Measurements from ENCODE around the gene AJM1. TPM values are rescaled to one million over a fixed set of nuclear protein-coding genes. Genes with fewer than 3 reads are reported as not detected.
A peak's percentile ranks its signal among the peaks of the same experiment; 100 is the strongest.

The AJM1 gene
- total and polyA plus RNA-seq, 2 experiments from 2014 or later = 2.0 to 7.7 TPM

- no peaks in the 10 kb centered on the region for H3K36me3 ChIP-seq (replicated peaks; ENCODE audit: insufficient read depth, low read depth)
- WGBS (ENCODE audit: low lambda C conversion rate, missing lambda C conversion rate) = 0% methylated on average over 1 of the region's 1 CpG
Measured at GRCh38 chr9:136815422-136815782, 26.9 kb upstream of the AJM1 start.

GRCh38 chr9:136820971-136821825, 21.1 kb upstream of the AJM1 start:
- no peak for TF ChIP-seq CTCF (IDR thresholded peaks at IDR 0.05; ENCODE audit: poor library complexity)
- WGBS (ENCODE audit: low lambda C conversion rate, missing lambda C conversion rate) = 40% methylated on average over 61 of the region's 83 CpGs
- H3K4me3 ChIP-seq = no peak overlapping the region
- no peaks in the 10 kb centered on the region for H3K9me3 ChIP-seq (ENCODE audit: low read depth)
- DNase-seq (ENCODE audit: low spot score) = no peak
- H3K27me3 ChIP-seq = no peaks in the 10 kb centered on the region
- peaks cover 64% of the 10 kb centered on the region for H3K79me2 ChIP-seq
- H3K4me1 ChIP-seq (ENCODE audit: insufficient read depth) = peaks cover 9% of the 10 kb centered on the region
- no peaks in the 10 kb centered on the region for H3K9me2 ChIP-seq (replicated peaks; ENCODE audit: insufficient read depth)
- peaks cover 22% of the 10 kb centered on the region for H4K20me1 ChIP-seq (ENCODE audit: insufficient read depth, poor library complexity, severe bottlenecking)
- peak overlapping the region; percentile 45 for H3K27ac ChIP-seq
- peak overlapping the region; percentile 70 for H3K4me2 ChIP-seq
- no peaks in the 10 kb centered on the region for H3K36me3 ChIP-seq (replicated peaks; ENCODE audit: insufficient read depth, low read depth)
- no peak overlapping the region for H2AFZ ChIP-seq

More at GRCh38 chr9:136815422-136815782, 26.9 kb upstream of the AJM1 start:
- no peak overlapping the region for H3K4me3 ChIP-seq
- DNase-seq (ENCODE audit: low spot score) = no peak
- peaks cover 21% of the 10 kb centered on the region for H4K20me1 ChIP-seq (ENCODE audit: insufficient read depth, poor library complexity, severe bottlenecking)
- H3K4me2 ChIP-seq = no peak overlapping the region
- H3K9me2 ChIP-seq (replicated peaks; ENCODE audit: insufficient read depth) = no peaks in the 10 kb centered on the region
- peaks cover 95% of the 10 kb centered on the region for H3K79me2 ChIP-seq
- H2AFZ ChIP-seq = no peak overlapping the region
- H3K9me3 ChIP-seq (ENCODE audit: low read depth) = no peaks in the 10 kb centered on the region
- TF ChIP-seq EZH2 (IDR thresholded peaks at IDR 0.05; ENCODE audit: borderline replicate concordance) (no peak), EZH2phosphoT487 (IDR thresholded peaks at IDR 0.05; ENCODE audit: low read depth, severe bottlenecking, unreplicated experiment) (no peak), CTCF (IDR thresholded peaks at IDR 0.05; ENCODE audit: poor library complexity) (no peak)
- peaks cover 11% of the 10 kb centered on the region for H3K4me1 ChIP-seq (ENCODE audit: insufficient read depth)
- H3K27ac ChIP-seq = no peak overlapping the region
- no peaks in the 10 kb centered on the region for H3K27me3 ChIP-seq

GRCh38 chr9:136821826-136822544, 20.3 kb upstream of the AJM1 start:
- 76% methylated on average over 30 of the region's 42 CpGs for WGBS (ENCODE audit: low lambda C conversion rate, missing lambda C conversion rate)
- Histone ChIP-seq H3K9me2 (replicated peaks; ENCODE audit: insufficient read depth) (no peaks in the 10 kb centered on the region), H3K4me3 (no peak overlapping the region)

More at GRCh38 chr9:136821826-136822544, 20.3 kb upstream of the AJM1 start:
- H3K36me3 ChIP-seq (replicated peaks; ENCODE audit: insufficient read depth, low read depth) = no peaks in the 10 kb centered on the region
- peaks cover 18% of the 10 kb centered on the region for H4K20me1 ChIP-seq (ENCODE audit: insufficient read depth, poor library complexity, severe bottlenecking)
- H3K4me2 ChIP-seq = peak overlapping the region; percentile 70
- H3K4me1 ChIP-seq (ENCODE audit: insufficient read depth) = peaks cover 9% of the 10 kb centered on the region
- DNase-seq (ENCODE audit: low spot score) = no peak
- TF ChIP-seq EZH2phosphoT487 (IDR thresholded peaks at IDR 0.05; ENCODE audit: low read depth, severe bottlenecking, unreplicated experiment) = no peak
- TF ChIP-seq CTCF (IDR thresholded peaks at IDR 0.05; ENCODE audit: poor library complexity) = no peak
- TF ChIP-seq EZH2 (IDR thresholded peaks at IDR 0.05; ENCODE audit: borderline replicate concordance) = no peak
- no peak overlapping the region for H3K27ac ChIP-seq
- no peaks in the 10 kb centered on the region for H3K27me3 ChIP-seq
- peaks cover 56% of the 10 kb centered on the region for H3K79me2 ChIP-seq
- H3K9me3 ChIP-seq (ENCODE audit: low read depth) = no peaks in the 10 kb centered on the region
- H2AFZ ChIP-seq = no peak overlapping the region

All from hepatocyte (in vitro differentiated cells).